KOPT-K1 (cell line): Measurements from ENCODE around the gene CFAP299.

Experiments used
- H3K27ac ChIP-seq: fragments of 200-600 bp; sonication (generic); 2 replicates; pipeline ENCODE4 v1.5.1; 2016; ENCODE audit warnings: antibody characterized with exemption, mild to moderate bottlenecking, low read depth, low read length; ENCODE audit not compliant: poor library complexity, severe bottlenecking
- H3K36me3 ChIP-seq: fragments of 200-600 bp; sonication (generic); 2 replicates; pipeline ENCODE4 v1.5.1; 2017; ENCODE audit warnings: antibody characterized with exemption, mild to moderate bottlenecking, low read length, moderate library complexity; ENCODE audit not compliant: insufficient read depth
- H3K9me3 ChIP-seq: fragments of 200-600 bp; sonication (generic); 2 replicates; pipeline ENCODE4 v1.5.1; 2017; ENCODE audit warnings: antibody characterized with exemption, low read length, mild to moderate bottlenecking; ENCODE audit not compliant: insufficient read depth, poor library complexity, severe bottlenecking

The CFAP299 gene

DNA sequence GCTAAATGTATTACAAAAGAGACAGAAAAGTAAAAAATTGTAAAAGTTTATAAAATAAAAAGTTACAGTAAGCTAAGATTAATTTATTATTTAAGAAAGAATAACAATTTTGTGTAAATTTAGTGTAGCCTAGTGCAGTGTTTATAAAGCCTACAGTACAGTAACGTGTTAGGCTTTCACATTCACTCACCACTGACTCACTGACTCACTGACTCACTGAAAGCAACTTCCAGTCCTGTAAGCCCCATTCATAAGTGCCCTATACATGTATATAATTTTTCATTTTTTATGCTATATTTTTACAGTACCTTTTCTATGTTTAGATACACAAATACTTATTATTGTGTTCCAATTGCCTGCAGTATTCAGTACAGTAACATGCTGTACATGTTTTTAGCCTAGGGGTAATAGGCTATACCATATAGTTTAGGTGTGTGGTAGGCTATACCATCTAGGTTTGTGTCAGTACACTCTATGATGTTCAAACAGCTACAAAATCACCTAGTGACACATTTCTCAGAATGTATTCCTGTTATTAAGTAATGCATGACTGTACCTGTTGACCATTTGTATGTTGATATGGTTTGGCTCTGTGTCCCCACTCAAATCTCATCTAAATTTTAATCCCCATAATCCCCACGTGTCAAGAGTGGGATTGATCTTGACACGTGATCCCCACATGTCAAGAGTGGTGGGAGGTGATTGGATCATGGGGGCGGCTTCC, 57.9 kb downstream of the CFAP299 start:
- H3K9me3 ChIP-seq, result no peaks in the 10 kb centered on the region
- H3K27ac ChIP-seq, result no peak overlapping the region
- no peaks in the 10 kb centered on the region for H3K36me3 ChIP-seq

DNA sequence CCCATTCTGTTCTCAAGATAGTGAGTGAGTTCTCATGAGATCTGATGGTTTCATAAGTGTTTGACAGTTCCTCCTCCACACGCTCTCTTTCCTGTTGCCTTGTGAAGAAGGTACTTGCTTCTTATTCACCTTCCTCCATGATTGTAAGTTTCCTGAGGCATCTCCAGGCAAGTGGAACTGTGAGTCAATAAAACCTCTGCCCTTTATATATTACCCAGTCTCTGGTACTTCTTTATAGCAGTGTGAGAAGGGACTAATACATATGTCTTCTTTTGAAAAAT, 58.4 kb downstream of the CFAP299 start:
- no peak overlapping the region for H3K27ac ChIP-seq

DNA sequence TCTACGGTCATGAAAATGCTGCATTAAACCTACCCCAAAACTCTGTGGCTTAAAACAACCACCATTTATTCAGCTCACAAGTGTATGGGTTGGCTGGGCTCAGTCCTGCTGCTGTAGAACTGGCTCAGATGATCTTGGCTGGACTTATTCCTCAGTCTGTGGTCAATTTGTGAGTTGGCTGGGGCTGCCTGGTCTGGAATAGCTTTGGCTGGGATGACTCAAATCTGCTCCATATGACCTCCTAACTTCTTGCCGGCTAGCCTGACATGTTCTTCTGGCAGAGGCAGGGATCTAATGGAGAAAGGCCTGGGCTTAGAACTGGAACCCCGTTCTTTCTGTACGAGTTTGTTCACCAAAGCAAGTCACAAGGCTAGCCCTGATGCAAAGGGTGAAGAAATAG, 71.7 kb downstream of the CFAP299 start:
- no peaks in the 10 kb centered on the region for H3K36me3 ChIP-seq
- H3K27ac ChIP-seq, result no peak overlapping the region
- no peaks in the 10 kb centered on the region for H3K9me3 ChIP-seq

More for the DNA sequence above, 58.4 kb downstream of the CFAP299 start:
- Histone ChIP-seq H3K9me3 (no peaks in the 10 kb centered on the region), H3K36me3 (no peaks in the 10 kb centered on the region)

DNA sequence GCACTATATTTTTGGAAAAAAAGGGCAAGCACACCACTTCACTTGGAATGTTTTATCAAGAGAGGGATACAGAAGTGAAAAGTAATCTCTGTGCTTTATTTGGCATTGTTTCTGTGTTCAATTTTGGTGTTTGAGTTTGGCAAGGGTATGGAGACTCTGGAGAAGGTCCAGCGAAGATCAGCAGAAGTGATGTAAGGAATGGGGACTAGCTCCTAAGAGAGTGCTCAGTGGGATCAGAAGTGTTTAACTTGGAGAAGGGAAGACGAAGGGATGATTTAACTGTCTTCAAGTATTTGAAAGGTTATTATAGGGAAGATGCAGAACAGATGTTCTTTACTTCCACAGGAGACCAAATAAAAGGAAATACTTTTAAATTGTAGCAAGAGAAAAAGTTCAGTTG, 74.3 kb downstream of the CFAP299 start:
- no peaks in the 10 kb centered on the region for H3K36me3 ChIP-seq
- no peak overlapping the region for H3K27ac ChIP-seq
- H3K9me3 ChIP-seq, result no peaks in the 10 kb centered on the region

DNA sequence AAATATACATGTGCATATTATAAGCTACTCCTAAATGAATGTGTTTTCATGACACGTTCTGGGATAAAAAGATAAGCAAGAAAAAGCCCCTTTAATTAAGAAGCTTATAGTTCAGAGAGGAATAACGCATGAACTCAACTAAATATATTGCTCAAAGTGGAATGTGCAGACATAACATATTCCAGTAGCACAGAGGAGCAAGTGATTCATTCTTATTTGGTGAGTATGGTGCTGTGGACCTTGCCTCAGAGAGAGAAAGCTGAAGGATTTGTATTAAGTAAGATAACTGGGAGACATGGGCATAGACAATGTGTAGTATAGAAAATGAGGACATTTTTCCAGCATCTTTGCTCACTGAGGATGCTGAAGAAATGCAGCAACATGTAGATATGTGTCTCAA, 76.8 kb downstream of the CFAP299 start:
- H3K27ac ChIP-seq, result no peak overlapping the region
- H3K9me3 ChIP-seq, result no peaks in the 10 kb centered on the region

DNA sequence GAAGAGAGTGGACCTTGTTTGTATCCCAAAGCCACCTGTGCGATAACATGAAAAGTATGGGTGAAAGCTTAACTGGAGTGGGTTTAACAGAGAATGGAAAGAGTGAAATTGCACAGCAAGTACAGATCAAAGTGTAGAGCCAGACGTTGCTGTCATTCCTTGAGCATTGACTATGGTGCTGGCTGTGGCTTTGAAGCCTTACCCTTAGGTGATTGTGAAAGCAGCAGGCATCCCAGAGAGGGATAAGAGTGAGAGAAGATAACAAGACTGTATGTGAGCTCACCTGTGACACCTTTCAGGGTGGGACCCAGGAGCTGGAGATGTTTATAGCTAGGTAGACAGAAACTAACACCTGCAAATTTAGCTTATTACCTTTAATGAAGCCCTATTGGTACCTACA, 77.6 kb downstream of the CFAP299 start:
- no peaks in the 10 kb centered on the region for H3K9me3 ChIP-seq
- H3K36me3 ChIP-seq, result no peaks in the 10 kb centered on the region
- H3K27ac ChIP-seq, result no peak overlapping the region

More for the DNA sequence above, 76.8 kb downstream of the CFAP299 start:
- H3K36me3 ChIP-seq, result no peaks in the 10 kb centered on the region

DNA sequence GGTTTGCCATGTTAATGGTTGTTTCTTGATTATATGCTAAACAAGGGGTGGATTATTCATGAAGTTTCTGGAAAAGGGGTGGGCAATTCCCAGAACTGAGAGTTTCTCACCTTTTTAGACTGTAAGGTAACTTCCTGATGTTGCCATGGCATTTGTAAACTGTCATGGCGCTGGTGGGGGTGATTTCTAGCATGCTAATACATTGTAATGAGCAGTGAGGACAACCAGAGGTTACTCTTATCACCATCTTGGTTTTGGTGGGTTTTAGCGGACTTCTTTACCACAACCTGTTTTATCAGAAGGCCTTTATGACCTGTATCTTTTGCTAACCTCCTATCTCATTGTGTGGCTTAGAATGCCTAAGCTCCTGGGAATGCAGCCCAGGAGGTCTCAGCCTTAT, 81.5 kb downstream of the CFAP299 start:
- Histone ChIP-seq H3K36me3 (no peaks in the 10 kb centered on the region), H3K27ac (no peak overlapping the region), H3K9me3 (no peaks in the 10 kb centered on the region)

DNA sequence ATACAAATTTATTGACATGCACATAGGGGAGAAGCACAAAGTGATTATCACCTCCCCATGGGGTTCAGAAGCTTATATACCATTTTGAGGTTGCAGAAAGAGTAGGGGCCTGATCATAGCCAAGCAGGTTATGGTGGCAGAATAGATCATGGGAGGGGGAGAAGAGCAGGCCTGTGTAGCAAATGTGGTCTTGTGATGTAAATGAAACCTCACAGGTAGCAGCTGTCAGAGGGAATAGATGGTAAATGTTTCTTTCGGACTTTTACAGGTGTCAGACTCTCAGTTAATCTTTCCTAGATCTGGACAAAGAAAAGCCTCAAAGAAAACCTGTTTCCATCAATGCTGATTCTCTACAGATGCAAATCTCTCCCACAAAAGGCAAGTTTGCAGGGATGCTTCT, 84.4 kb downstream of the CFAP299 start:
- H3K9me3 ChIP-seq, result no peaks in the 10 kb centered on the region
- no peak overlapping the region for H3K27ac ChIP-seq
- H3K36me3 ChIP-seq, result no peaks in the 10 kb centered on the region

DNA sequence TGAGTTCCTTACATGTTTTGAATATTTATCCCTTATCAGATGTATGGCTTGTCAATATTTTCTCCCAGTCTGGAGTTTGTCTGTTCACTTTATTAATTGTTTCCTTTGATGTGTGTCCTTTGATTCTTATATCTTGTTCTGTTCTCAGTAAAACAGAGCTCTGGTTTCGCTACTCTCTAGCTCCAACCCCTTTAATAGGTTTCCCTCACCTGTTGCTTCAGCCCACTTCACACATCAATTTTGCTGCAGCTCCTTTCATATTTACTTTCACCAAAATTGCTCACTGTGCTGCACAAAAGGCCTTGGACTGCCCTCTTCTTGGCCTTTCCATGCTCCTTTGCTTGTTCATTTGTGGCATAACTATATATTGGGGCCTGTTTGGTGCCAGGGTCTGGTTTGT, 85.1 kb downstream of the CFAP299 start:
- Histone ChIP-seq H3K9me3 (no peaks in the 10 kb centered on the region), H3K36me3 (no peaks in the 10 kb centered on the region), H3K27ac (no peak overlapping the region)

DNA sequence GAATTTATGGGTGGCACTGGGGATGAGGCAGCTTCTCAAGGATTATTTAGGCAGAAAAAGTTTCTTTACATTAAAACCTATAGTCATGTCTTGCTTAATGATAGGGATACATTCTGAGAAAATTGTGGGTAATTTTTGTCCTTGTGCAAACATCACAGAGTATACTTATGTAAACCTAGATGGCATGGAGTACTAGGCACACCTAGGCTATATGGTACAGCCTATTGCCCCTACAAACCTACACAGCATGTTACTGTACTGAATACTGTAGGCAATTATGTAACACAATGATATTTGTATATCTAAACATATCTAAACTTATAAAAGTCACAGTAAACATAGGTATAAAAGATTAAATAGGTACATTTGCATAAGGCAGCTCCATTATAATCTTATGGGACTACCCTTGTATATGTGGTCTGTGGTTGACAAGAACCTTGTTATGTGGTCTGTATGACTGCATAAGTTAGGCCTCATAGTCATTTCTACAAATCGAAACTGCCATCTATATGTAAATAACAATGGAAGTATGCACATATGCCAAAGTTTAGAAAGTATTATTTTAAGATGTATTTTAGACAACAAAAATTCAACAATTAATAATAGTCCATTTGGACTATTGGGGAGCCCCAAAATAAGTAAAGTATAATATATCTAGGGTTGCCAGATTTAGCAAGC, 87.3 kb downstream of the CFAP299 start:
- Histone ChIP-seq H3K36me3 (no peaks in the 10 kb centered on the region), H3K27ac (no peak overlapping the region), H3K9me3 (no peaks in the 10 kb centered on the region)

DNA sequence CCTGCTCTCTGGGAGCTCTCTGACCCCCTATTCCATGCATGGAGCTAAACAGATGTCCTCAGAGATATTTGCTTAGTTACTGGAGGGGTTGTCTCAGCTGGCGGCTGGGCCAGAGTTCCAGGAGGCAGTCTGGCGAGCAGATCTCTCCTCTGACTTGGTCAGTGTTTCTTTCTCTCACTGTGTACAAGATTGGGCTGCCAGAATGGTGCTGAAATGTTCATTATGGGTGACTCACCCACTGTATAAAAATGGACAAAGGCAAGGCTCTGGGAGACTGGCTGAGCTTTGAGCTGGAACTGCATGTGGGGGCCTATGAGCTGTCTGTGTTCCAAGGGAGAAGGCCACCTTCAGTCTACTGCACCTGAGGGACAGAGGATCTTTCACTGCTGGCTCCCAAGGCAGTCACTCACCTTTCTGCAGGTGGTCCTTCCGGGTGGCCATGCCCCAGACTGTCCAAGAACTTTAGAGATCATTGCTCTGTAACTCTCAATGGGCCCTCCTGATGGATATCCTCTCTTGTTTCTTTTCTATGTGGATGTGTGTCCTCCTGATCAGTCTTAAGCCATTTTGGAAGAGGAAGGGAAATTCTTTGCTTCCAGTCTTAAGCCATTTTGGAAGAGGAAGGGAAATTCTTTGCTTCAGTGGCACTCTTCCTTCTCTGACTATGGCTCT, 88.2 kb downstream of the CFAP299 start:
- no peaks in the 10 kb centered on the region for H3K9me3 ChIP-seq
- no peak overlapping the region for H3K27ac ChIP-seq
- H3K36me3 ChIP-seq, result no peaks in the 10 kb centered on the region

DNA sequence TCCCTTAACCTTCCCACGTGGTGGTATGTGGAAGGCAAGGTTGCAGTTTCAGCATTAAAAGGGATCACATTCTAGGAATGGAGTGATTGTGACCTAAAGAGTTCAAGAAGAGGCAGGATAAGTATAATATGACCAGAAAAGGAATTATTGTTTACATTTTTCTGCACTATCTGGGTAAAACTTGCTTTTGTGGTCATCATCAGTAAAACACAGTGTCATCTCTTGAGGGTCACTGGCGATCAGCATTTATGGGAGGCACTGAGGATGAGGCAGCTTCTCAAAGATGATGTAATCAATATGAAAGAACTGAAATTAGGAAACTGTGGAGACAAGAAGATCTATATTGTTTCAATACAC, 88.7 kb downstream of the CFAP299 start:
- H3K36me3 ChIP-seq, result no peaks in the 10 kb centered on the region
- no peaks in the 10 kb centered on the region for H3K9me3 ChIP-seq
- no peak overlapping the region for H3K27ac ChIP-seq

DNA sequence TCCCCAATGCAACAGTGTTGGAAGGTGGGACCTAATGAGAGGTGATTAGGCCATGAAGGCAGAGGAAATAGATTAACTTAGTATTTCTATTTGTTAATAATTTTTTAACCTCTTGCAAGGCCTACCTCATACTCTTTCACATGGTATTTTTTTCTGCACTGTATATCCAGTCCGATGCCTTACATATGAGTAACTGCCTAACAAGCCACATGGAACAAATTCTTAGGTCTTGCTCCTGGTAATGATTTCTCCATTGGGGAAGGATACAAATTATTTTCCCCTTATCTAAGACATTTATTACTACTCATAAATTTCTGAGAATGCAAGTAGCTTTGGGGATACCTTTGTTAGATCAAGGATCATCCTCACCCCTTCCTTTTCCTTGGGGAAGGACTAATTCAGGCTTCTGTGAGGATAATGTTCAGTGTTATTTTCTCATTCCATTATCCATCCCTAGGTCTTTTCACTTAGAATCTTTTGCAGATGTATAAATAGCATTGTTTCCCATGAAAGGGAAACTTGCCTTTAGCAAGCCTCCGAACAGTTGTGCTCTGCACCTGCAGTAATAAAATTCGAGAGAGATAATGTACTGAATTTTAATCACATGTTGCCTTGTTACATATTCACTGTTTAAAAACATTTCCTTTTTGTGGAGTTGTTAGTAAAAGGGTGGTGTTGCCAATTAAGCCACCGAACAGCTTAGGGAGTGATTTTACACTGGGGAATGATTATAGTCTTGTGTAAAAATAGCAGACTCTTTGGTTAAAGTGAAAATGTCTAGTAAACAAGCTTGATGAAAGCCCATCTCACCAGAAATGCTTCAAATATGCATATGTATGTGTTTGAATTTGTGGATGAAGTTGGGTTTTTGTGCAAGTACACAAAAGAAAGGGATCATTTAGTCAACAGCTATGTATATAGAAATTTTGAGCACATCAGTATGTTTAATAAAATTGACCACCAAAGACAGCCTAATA, 89.9 kb downstream of the CFAP299 start:
- no peaks in the 10 kb centered on the region for H3K36me3 ChIP-seq
- H3K27ac ChIP-seq, result no peak overlapping the region
- no peaks in the 10 kb centered on the region for H3K9me3 ChIP-seq

DNA sequence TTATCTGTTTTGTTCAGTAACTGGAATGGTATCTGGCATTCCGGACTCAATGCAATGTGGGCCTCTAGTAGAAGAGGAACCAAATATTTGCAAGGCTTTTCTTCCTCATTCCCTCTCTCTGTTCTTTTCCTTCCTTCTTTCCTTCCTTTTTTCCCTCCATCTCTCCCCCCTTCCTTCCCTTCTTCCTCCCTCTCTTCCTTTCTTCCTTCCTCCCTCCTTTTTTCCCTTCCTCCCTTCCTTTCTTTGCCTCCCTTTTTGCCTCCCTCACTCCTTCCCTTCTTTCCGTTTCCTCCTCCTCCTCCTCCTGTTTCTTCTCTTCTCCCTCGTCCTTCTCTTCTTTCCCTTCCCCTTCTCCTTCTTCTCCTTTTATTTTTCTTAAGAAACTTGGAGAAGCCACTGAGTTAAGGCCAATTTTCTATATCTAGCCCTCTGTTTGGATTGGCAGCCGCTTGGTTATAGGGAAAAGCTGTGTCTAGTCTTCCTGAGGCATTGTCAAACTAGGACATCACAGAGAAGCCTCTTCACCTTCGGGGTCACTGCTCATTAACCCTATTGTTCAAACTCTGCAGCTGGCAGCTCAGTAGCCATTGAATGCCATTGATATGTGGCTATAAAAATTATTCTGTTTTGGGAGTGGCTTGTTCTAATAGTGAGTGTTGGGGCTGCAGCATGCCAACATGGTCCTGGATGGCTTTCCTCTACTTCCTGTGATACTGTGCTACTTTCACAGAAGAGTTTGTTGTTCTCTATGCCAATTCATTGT, 95.9 kb downstream of the CFAP299 start:
- no peaks in the 10 kb centered on the region for H3K9me3 ChIP-seq
- H3K27ac ChIP-seq, result no peak overlapping the region
- no peaks in the 10 kb centered on the region for H3K36me3 ChIP-seq
